H1 (cell line): ENCODE data around the gene FBLN5. TPM values are rescaled to one million over a fixed set of nuclear protein-coding genes. Genes with fewer than 3 reads are reported as not detected.

Experiments
- CTCF ChIA-PET: fragments of 300-600 bp; sonication (Branson Sonifier 250); formaldehyde crosslinking; loops from one replicate; lab custom pipeline; 2021; ENCODE audit not compliant: partially characterized antibody; lab: Charles Lee
- POLR2A ChIA-PET: fragments of 300-600 bp; sonication (Branson Sonifier 250); formaldehyde crosslinking; loops from one replicate; lab custom pipeline; 2021; ENCODE audit warnings: inconsistent platforms; ENCODE audit not compliant: partially characterized antibody; lab: Charles Lee
- DNase-seq, 2 experiments: peaks; one replicate each; pipeline versions ENCODE4 v3.0.0 to v3.0.0-alpha.2; 2010 to 2022; ENCODE audit warnings: low spot score in 2 of 2, low read depth in 1 of 2, mixed read lengths in 1 of 2
- FAIRE-seq: peaks from 2 replicates; lab custom pipeline; 2011; peaks lifted over from hg19 to GRCh38; lab: Jason Lieb, UNC
- H2AFZ ChIP-seq: 2 replicates; pipeline ENCODE4 v1.8.1; 2012; ENCODE audit warnings: low read length, inconsistent platforms
- H2AK5ac ChIP-seq: 2 replicates; pipeline ENCODE4 v1.6.1; 2013; ENCODE audit warnings: low read depth, low read length
- H2BK120ac ChIP-seq: replicated peaks from 2 replicates; pipeline ENCODE3; 2013; ENCODE audit warnings: low read depth, low read length, inconsistent platforms
- H2BK12ac ChIP-seq: 2 replicates; pipeline ENCODE4 v1.6.1; 2013; ENCODE audit warnings: low read depth, low read length
- H2BK15ac ChIP-seq: 2 replicates; pipeline ENCODE4 v1.6.1; 2013; ENCODE audit warnings: low read length
- H2BK20ac ChIP-seq: 2 replicates; pipeline ENCODE4 v1.6.1; 2013; ENCODE audit warnings: low read length
- H2BK5ac ChIP-seq: 2 replicates; pipeline ENCODE4 v1.6.1; 2013; ENCODE audit warnings: low read depth, low read length
- H3K14ac ChIP-seq: 2 replicates; pipeline ENCODE4 v1.6.1; 2013; ENCODE audit warnings: inconsistent platforms; ENCODE audit not compliant: insufficient read length
- H3K18ac ChIP-seq: 2 replicates; pipeline ENCODE4 v1.6.1; 2013; ENCODE audit warnings: low read length; ENCODE audit errors: extremely low read depth
- H3K23ac ChIP-seq: 2 replicates; pipeline ENCODE4 v1.6.1; 2013; ENCODE audit warnings: inconsistent platforms; ENCODE audit not compliant: insufficient read length
- H3K23me2 ChIP-seq: 2 replicates; pipeline ENCODE4 v1.6.1; 2013; ENCODE audit warnings: low read depth, low read length
- H3K27ac ChIP-seq: 2 replicates; pipeline ENCODE4 v1.6.1; 2011; ENCODE audit warnings: low read depth, low read length, inconsistent platforms
- H3K27me3 ChIP-seq, 4 experiments: replicated peaks in 1 of 4; 1 replicate in 1 of 4; 2 replicates in 3 of 4; pipeline versions ENCODE4 v1.6.1 to v1.8.1; 2011 to 2013; ENCODE audit warnings: low read length in 3 of 4, mild to moderate bottlenecking in 3 of 4, inconsistent platforms in 2 of 4, mixed read lengths in 2 of 4, moderate library complexity in 1 of 4; ENCODE audit not compliant: control insufficient read depth in 3 of 4, insufficient read depth in 3 of 4; ENCODE audit errors: extremely low read depth in 1 of 4
- H3K36me3 ChIP-seq, 4 experiments: 2 replicates each; pipeline versions ENCODE4 v1.6.1 to v1.8.1; 2011 to 2013; ENCODE audit warnings: mild to moderate bottlenecking in 4 of 4, low read length in 3 of 4, moderate library complexity in 2 of 4, control low read depth in 1 of 4, inconsistent platforms in 1 of 4; ENCODE audit not compliant: insufficient read depth in 4 of 4, control insufficient read depth in 2 of 4
- H3K4ac ChIP-seq: replicated peaks from 2 replicates; pipeline ENCODE3; 2013; ENCODE audit warnings: low read length, low read depth, mixed read lengths, inconsistent platforms; ENCODE audit not compliant: insufficient read length
- H3K4me1 ChIP-seq, 4 experiments: replicated peaks in 1 of 4; 1 replicate in 1 of 4; 2 replicates in 3 of 4; pipeline versions ENCODE4 v1.6.1 to v1.8.1; 2011 to 2013; ENCODE audit warnings: low read length in 3 of 4, inconsistent platforms in 2 of 4, mixed read lengths in 1 of 4; ENCODE audit not compliant: insufficient read depth in 4 of 4, control insufficient read depth in 3 of 4
- H3K4me2 ChIP-seq, 2 experiments: 2 replicates each; pipeline versions ENCODE4 v1.6.1 to v1.8.1; 2011 to 2013; ENCODE audit warnings: low read depth in 2 of 2, low read length in 2 of 2, control low read depth in 1 of 2, inconsistent platforms in 1 of 2, mild to moderate bottlenecking in 1 of 2; ENCODE audit not compliant: insufficient read depth in 1 of 2
- H3K4me3 ChIP-seq, 4 experiments: fragments of 200-600, 300-600 bp in 1 of 4; sonication (generic), shearing (Covaris generic), sonication (Bioruptor Twin) in 1 of 4; 2 replicates each; pipeline versions ENCODE4 v1.5.1 to v1.8.1; 2011 to 2016; ENCODE audit warnings: low read length in 4 of 4, low read depth in 3 of 4, control low read depth in 2 of 4, inconsistent platforms in 2 of 4, mild to moderate bottlenecking in 2 of 4, mixed read lengths in 1 of 4, moderate library complexity in 1 of 4; ENCODE audit not compliant: insufficient read depth in 2 of 4; ENCODE audit errors: extremely low read depth in 1 of 4
- H3K56ac ChIP-seq: replicated peaks from 2 replicates; pipeline ENCODE3; 2013; ENCODE audit warnings: low read depth, mild to moderate bottlenecking, mixed read lengths, low read length, inconsistent platforms; ENCODE audit not compliant: insufficient read length
- H3K79me1 ChIP-seq: 2 replicates; pipeline ENCODE4 v1.6.1; 2013; ENCODE audit warnings: low read depth, low read length, control low read depth
- H3K79me2 ChIP-seq, 2 experiments: 2 replicates each; pipeline versions ENCODE4 v1.6.1 to v1.8.1; 2012 to 2013; ENCODE audit warnings: low read length in 2 of 2, mild to moderate bottlenecking in 2 of 2, inconsistent platforms in 1 of 2; ENCODE audit not compliant: insufficient read depth in 2 of 2, control insufficient read depth in 1 of 2
- H3K9ac ChIP-seq, 4 experiments: replicated peaks in 1 of 4; 1 replicate in 1 of 4; 2 replicates in 3 of 4; pipeline versions ENCODE4 v1.6.1 to v1.8.1; 2011 to 2013; ENCODE audit warnings: low read depth in 3 of 4, low read length in 3 of 4, control low read depth in 2 of 4, mild to moderate bottlenecking in 2 of 4, moderate library complexity in 2 of 4, inconsistent platforms in 1 of 4; ENCODE audit errors: extremely low read depth in 1 of 4
- H3K9me3 ChIP-seq, 2 experiments: 2 replicates each; pipeline versions ENCODE4 v1.6.1 to v1.8.1; 2012 to 2013; ENCODE audit warnings: mild to moderate bottlenecking in 2 of 2, moderate library complexity in 2 of 2, control low read depth in 1 of 2, inconsistent platforms in 1 of 2, low read depth in 1 of 2, low read length in 1 of 2, mixed read lengths in 1 of 2; ENCODE audit not compliant: insufficient read depth in 2 of 2
- H4K20me1 ChIP-seq, 2 experiments: replicated peaks in 1 of 2; 2 replicates each; pipeline versions ENCODE3 to v1.8.1; 2011 to 2013; ENCODE audit warnings: inconsistent platforms in 2 of 2, low read length in 2 of 2, mild to moderate bottlenecking in 1 of 2; ENCODE audit not compliant: insufficient read depth in 2 of 2, control insufficient read depth in 1 of 2
- H4K5ac ChIP-seq: 2 replicates; pipeline ENCODE4 v1.6.1; 2013; ENCODE audit warnings: low read length, low read depth, mixed read lengths, inconsistent platforms; ENCODE audit not compliant: insufficient read length
- H4K8ac ChIP-seq: 2 replicates; pipeline ENCODE4 v1.8.0; 2013; ENCODE audit warnings: mild to moderate bottlenecking, moderate library complexity, low read length, inconsistent platforms; ENCODE audit not compliant: insufficient read depth; ENCODE audit errors: extremely low read depth
- H4K91ac ChIP-seq: replicated peaks from 2 replicates; pipeline ENCODE3; 2013; ENCODE audit warnings: low read length, mixed read lengths, inconsistent platforms; ENCODE audit not compliant: insufficient read length
- ASH2L ChIP-seq: fragments of 200-600, 300-600 bp; sonication (generic); IDR thresholded peaks from one replicate; pipeline ENCODE4 v1.7.1; 2017; ENCODE audit warnings: low read length
- ATF2 ChIP-seq: IDR thresholded peaks from 2 replicates; pipeline ENCODE4 v1.6.1; 2012; ENCODE audit warnings: low read length, inconsistent platforms
- CBX8 ChIP-seq: fragments of 300-800, 300-1000 bp; sonication (generic); IDR thresholded peaks from 2 replicates; pipeline ENCODE4 v1.7.1; 2016; ENCODE audit warnings: low read depth, low read length, borderline replicate concordance
- E2F6 ChIP-seq: IDR thresholded peaks from 2 replicates; pipeline ENCODE4 v1.6.1; 2012; ENCODE audit warnings: inconsistent platforms
- EGR1 ChIP-seq: IDR thresholded peaks from 2 replicates; pipeline ENCODE4 v1.6.1; 2011; ENCODE audit warnings: low read depth, low read length, borderline replicate concordance
- EP300 ChIP-seq, 2 experiments: IDR thresholded peaks; 1 replicate in 1 of 2; 2 replicates in 1 of 2; pipeline ENCODE4 v1.6.1; 2011 to 2012; ENCODE audit warnings: low read depth in 2 of 2, low read length in 2 of 2, mild to moderate bottlenecking in 2 of 2, borderline replicate concordance in 1 of 2, inconsistent platforms in 1 of 2, moderate library complexity in 1 of 2
- HDAC6 ChIP-seq: IDR thresholded peaks from one replicate; pipeline ENCODE4 v1.7.1; 2012; ENCODE audit warnings: low read depth, mild to moderate bottlenecking, inconsistent platforms, low read length, moderate library complexity
- POLR2A ChIP-seq, 2 experiments: IDR thresholded peaks; 1 replicate in 1 of 2; 2 replicates in 1 of 2; pipeline ENCODE4 v1.6.1; 2011; ENCODE audit warnings: low read depth in 2 of 2, low read length in 2 of 2, mild to moderate bottlenecking in 2 of 2; ENCODE audit errors: control extremely low read depth in 1 of 2
- SIN3A ChIP-seq, 2 experiments: IDR thresholded peaks in 1 of 2; conservative IDR thresholded peaks in 1 of 2; 2 replicates each; pipeline ENCODE4 v1.6.1; 2011 to 2012; ENCODE audit warnings: low read length in 2 of 2, improper control_type of control experiment in 1 of 2, low read depth in 1 of 2, mild to moderate bottlenecking in 1 of 2
- SIRT6 ChIP-seq: IDR thresholded peaks from one replicate; pipeline ENCODE4 v1.7.1; 2012; ENCODE audit warnings: low read length, inconsistent platforms
- SP1 ChIP-seq: IDR thresholded peaks from 2 replicates; pipeline ENCODE4 v1.6.1; 2011; ENCODE audit warnings: low read depth, low read length
- TCF12 ChIP-seq: IDR thresholded peaks from 2 replicates; pipeline ENCODE4 v1.6.1; 2011; ENCODE audit warnings: low read depth, mild to moderate bottlenecking, low read length
- ZNF274 ChIP-seq: IDR thresholded peaks from 2 replicates; pipeline ENCODE4 v1.7.0; 2012; ENCODE audit warnings: low read length, borderline replicate concordance; ENCODE audit errors: extremely low read depth
- WGBS, 2 experiments: shearing (Covaris generic) in 1 of 2; methylation state at CpG; one replicate each; pipeline versions ENCODE4 v1.1.6 to v1.1.7; 2013 to 2015; ENCODE audit warnings: low lambda C conversion rate in 2 of 2, mixed read lengths in 2 of 2, inconsistent platforms in 1 of 2, low coverage in 1 of 2, missing lambda C conversion rate in 1 of 2; ENCODE audit not compliant: insufficient replicate concordance in 2 of 2, insufficient coverage in 1 of 2, insufficient read length in 1 of 2; ENCODE audit errors: extremely low coverage in 1 of 2, missing lambda C conversion rate in 1 of 2; 5-methylcytosine and 5-hydroxymethylcytosine counted together
- polyA plus RNA-seq, 7 experiments: library from polyadenylated mRNA; depleted of rRNA in 3 of 7; stranded (reverse) in 5 of 7; unstranded in 2 of 7; fragments of >200 nt in 5 of 7; fragments of 200-250 nt in 2 of 7; gene quantifications; 1 replicate in 5 of 7; 2 replicates in 1 of 7; 4 replicates in 1 of 7; pipeline versions ENCODE4 v1.2.1 to v1.2.3, GENCODE V29; 2011 to 2013; ENCODE audit warnings: missing spikeins in 2 of 7, mixed read lengths in 2 of 7
- total RNA-seq: library from RNA; stranded (reverse); fragmentation: NEBNext Ultra II Directional; extraction: Animal tissue kit (Norgen Biotek cat#: 25700); gene quantifications from 2 replicates; pipeline ENCODE4 v1.2.1, GENCODE V29; 2021

FBLN5 gene
- total and polyA plus RNA-seq, 2 of the 8 experiments (the other 6 are each of a cell fraction or from before 2014, with no cell fraction given), result 0.88 to 3.5 TPM

GRCh38 chr14:91851563-91851962, 95.9 kb downstream of the FBLN5 start:
- Histone ChIP-seq H3K4me1 (peaks cover 2 to 8% (median 5%) of the 10 kb centered on the region in 4 experiments; a peak in 5 of 7 replicates), H2BK5ac (no peak overlapping the region), H4K91ac (no peak overlapping the region), H3K4me3 (no peak overlapping the region), H2BK20ac (no peak overlapping the region), H4K8ac (no peak overlapping the region), H4K20me1 (no peaks in the 10 kb centered on the region), H2AK5ac (no peak overlapping the region), H3K56ac (no peak overlapping the region), H3K9ac (no peak overlapping the region), H3K27ac (no peak overlapping the region), H2BK12ac (no peak overlapping the region), H2BK120ac (no peak overlapping the region), H3K4me2 (no peak overlapping the region), H4K5ac (no peak overlapping the region), H3K18ac (no peak overlapping the region), H3K23me2 (no peaks in the 10 kb centered on the region), H2AFZ (no peak overlapping the region), H3K79me2 (no peaks in the 10 kb centered on the region), H2BK15ac (no peak overlapping the region), H3K4ac (no peak overlapping the region), H3K79me1 (no peaks in the 10 kb centered on the region), H3K14ac (no peak overlapping the region), H3K36me3 (no peaks in the 10 kb centered on the region), H3K23ac (no peak overlapping the region), H3K9me3 (no peaks in the 10 kb centered on the region), H3K27me3 (no peaks in the 10 kb centered on the region)
- FAIRE-seq (no peak), DNase-seq (no peak)
- ChIA-PET POLR2A (no interaction called here), CTCF (interaction anchor here (0.6 to 1.5 kb wide), 3 partner anchors 10 to 37 kb away, joined by 3 to 5 read pairs (median 5); no protein-coding TSS in a partner anchor)
- WGBS, 2 experiments, result 0% methylated on average over 1 of the region's 1 CpG; no CpG with 5 or more reads in 1 of the 2 experiments
- TF ChIP-seq EGR1 (no peak), SIN3A (conservative IDR thresholded peaks at IDR 0.05 in 1 of 2, IDR thresholded peaks at IDR 0.05 in 1 of 2; ENCODE audit: low read depth in 1 of 2, low read length in 2 of 2) (no peak), CBX8 (no peak), ASH2L (no peak), ATF2 (no peak), E2F6 (no peak), SIRT6 (no peak), SP1 (no peak), ZNF274 (no peak), HDAC6 (no peak), TCF12 (no peak), EP300 (IDR thresholded peaks at IDR 0.05; ENCODE audit: borderline replicate concordance in 1 of 2, low read depth in 2 of 2, low read length in 2 of 2) (no peak), POLR2A (IDR thresholded peaks at IDR 0.05; ENCODE audit: control extremely low read depth in 1 of 2, low read depth in 2 of 2, low read length in 2 of 2) (no peak)
